Karpas-422 (cell line): ENCODE data around the gene NCKAP5. TPM values are rescaled to one million over a fixed set of nuclear protein-coding genes. Genes with fewer than 3 reads are reported as not detected.

Experiments
- DNase-seq: peaks from one replicate; pipeline ENCODE4 v3.0.0-alpha.2; 2015
- H2AFZ ChIP-seq: fragments of 200-600 bp; sonication (generic); 2 replicates; pipeline ENCODE4 v1.6.1; 2014; ENCODE audit warnings: antibody characterized with exemption, low read length, mixed read lengths
- H3K27ac ChIP-seq: fragments of 200-600 bp; sonication (generic); 2 replicates; pipeline ENCODE4 v1.5.1; 2014; ENCODE audit warnings: mild to moderate bottlenecking, low read length, moderate library complexity
- H3K27me3 ChIP-seq: fragments of 200-600 bp; sonication (generic); 2 replicates; pipeline ENCODE4 v1.6.1; 2014; ENCODE audit warnings: low read length, mixed read lengths
- H3K36me3 ChIP-seq: fragments of 200-600 bp; sonication (generic); 2 replicates; pipeline ENCODE4 v1.6.1; 2014; ENCODE audit warnings: low read length, mixed read lengths; ENCODE audit not compliant: insufficient read depth
- H3K4me1 ChIP-seq: fragments of 200-600 bp; sonication (generic); 2 replicates; pipeline ENCODE4 v1.6.1; 2014; ENCODE audit warnings: mild to moderate bottlenecking, low read length, mixed read lengths
- H3K4me2 ChIP-seq: fragments of 200-600 bp; sonication (generic); 2 replicates; pipeline ENCODE4 v1.6.1; 2014; ENCODE audit warnings: low read length, low read depth, mild to moderate bottlenecking; ENCODE audit not compliant: poor library complexity, severe bottlenecking
- H3K4me3 ChIP-seq: fragments of 200-600 bp; sonication (generic); 2 replicates; pipeline ENCODE4 v1.5.1; 2014; ENCODE audit warnings: mild to moderate bottlenecking, antibody characterized with exemption, low read length, mixed read lengths
- H3K79me2 ChIP-seq: fragments of 200-600 bp; sonication (generic); 2 replicates; pipeline ENCODE4 v1.6.1; 2014; ENCODE audit warnings: mild to moderate bottlenecking, low read length, mixed read lengths
- H3K9ac ChIP-seq: fragments of 200-600 bp; sonication (generic); 2 replicates; pipeline ENCODE4 v1.6.0; 2014; ENCODE audit warnings: low read length
- H3K9me2 ChIP-seq: fragments of 200-600 bp; sonication (generic), shearing (Covaris generic); replicated peaks from 2 replicates; pipeline ENCODE4 v1.6.0; 2014; ENCODE audit warnings: mild to moderate bottlenecking, low read length, moderate library complexity; ENCODE audit not compliant: insufficient read depth
- H3K9me3 ChIP-seq: fragments of 300-700, 200-600 bp; sonication (generic); 2 replicates; pipeline ENCODE4 v1.6.1; 2014; ENCODE audit warnings: low read length, mixed read lengths
- H4K20me1 ChIP-seq: fragments of 200-600 bp; sonication (generic); 2 replicates; pipeline ENCODE4 v1.6.1; 2014; ENCODE audit warnings: mild to moderate bottlenecking, antibody characterized with exemption, low read length, low read depth; ENCODE audit not compliant: insufficient read depth
- total RNA-seq: library from RNA; depleted of rRNA; stranded (reverse); fragments of >200 nt; shearing (Covaris generic); gene quantifications from 2 replicates; pipeline ENCODE4 v1.2.3, GENCODE V29; 2014; ENCODE audit warnings: low replicate concordance

NCKAP5 gene
- total RNA-seq, 1 experiment from 2014 or later: not detected

- Histone ChIP-seq H3K4me1 (no peaks in the 10 kb centered on the region), H3K36me3 (no peaks in the 10 kb centered on the region), H3K4me2 (no peak overlapping the region), H3K9me2 (no peaks in the 10 kb centered on the region), H3K9me3 (no peaks in the 10 kb centered on the region), H3K79me2 (no peaks in the 10 kb centered on the region), H2AFZ (no peak overlapping the region), H3K27ac (no peak overlapping the region), H3K4me3 (no peak overlapping the region), H3K9ac (no peak overlapping the region), H4K20me1 (no peaks in the 10 kb centered on the region), H3K27me3 (no peaks in the 10 kb centered on the region)
- DNase-seq: no peak
Observed at GRCh38 chr2:133053541-133053940, 514.7 kb downstream of the NCKAP5 start.

- H3K9ac ChIP-seq: no peak overlapping the region
- DNase-seq: no peak
- H3K4me2 ChIP-seq: no peak overlapping the region
- H3K9me3 ChIP-seq: no peaks in the 10 kb centered on the region
- no peak overlapping the region for H3K27ac ChIP-seq
- no peaks in the 10 kb centered on the region for H3K9me2 ChIP-seq
- H3K4me1 ChIP-seq: no peaks in the 10 kb centered on the region
- H3K4me3 ChIP-seq: no peak overlapping the region
- no peaks in the 10 kb centered on the region for H3K36me3 ChIP-seq
- no peaks in the 10 kb centered on the region for H4K20me1 ChIP-seq
- H3K27me3 ChIP-seq: no peaks in the 10 kb centered on the region
- H2AFZ ChIP-seq: no peak overlapping the region
- no peaks in the 10 kb centered on the region for H3K79me2 ChIP-seq
Observed at GRCh38 chr2:133045787-133046186, 522.5 kb downstream of the NCKAP5 start.

- Histone ChIP-seq H3K9me2 (no peaks in the 10 kb centered on the region), H3K4me1 (no peaks in the 10 kb centered on the region), H2AFZ (no peak overlapping the region), H3K36me3 (no peaks in the 10 kb centered on the region), H3K4me2 (no peak overlapping the region), H3K79me2 (no peaks in the 10 kb centered on the region), H3K9me3 (no peaks in the 10 kb centered on the region), H4K20me1 (no peaks in the 10 kb centered on the region), H3K9ac (no peak overlapping the region), H3K27ac (no peak overlapping the region), H3K4me3 (no peak overlapping the region), H3K27me3 (no peaks in the 10 kb centered on the region)
- DNase-seq: no peak
Observed at GRCh38 chr2:133044556-133044955, 523.7 kb downstream of the NCKAP5 start.

- no peak overlapping the region for H3K4me2 ChIP-seq
- no peaks in the 10 kb centered on the region for H3K4me1 ChIP-seq
- H3K9me2 ChIP-seq: no peaks in the 10 kb centered on the region
- H3K4me3 ChIP-seq: no peak overlapping the region
- no peak overlapping the region for H2AFZ ChIP-seq
- no peaks in the 10 kb centered on the region for H3K9me3 ChIP-seq
- no peak for DNase-seq
- no peak overlapping the region for H3K27ac ChIP-seq
- H3K9ac ChIP-seq: no peak overlapping the region
- H3K27me3 ChIP-seq: no peaks in the 10 kb centered on the region
- no peaks in the 10 kb centered on the region for H4K20me1 ChIP-seq
- no peaks in the 10 kb centered on the region for H3K79me2 ChIP-seq
- no peaks in the 10 kb centered on the region for H3K36me3 ChIP-seq
Observed at GRCh38 chr2:133040170-133040569, 528.1 kb downstream of the NCKAP5 start.

- H3K9ac ChIP-seq: no peak overlapping the region
- no peaks in the 10 kb centered on the region for H3K79me2 ChIP-seq
- H3K27me3 ChIP-seq: no peaks in the 10 kb centered on the region
- no peaks in the 10 kb centered on the region for H3K36me3 ChIP-seq
- H3K4me2 ChIP-seq: no peak overlapping the region
- no peak overlapping the region for H3K4me3 ChIP-seq
- no peaks in the 10 kb centered on the region; the same call in 1 of the 2 replicates for H3K9me2 ChIP-seq
- no peak for DNase-seq
- no peaks in the 10 kb centered on the region for H3K4me1 ChIP-seq
- no peak overlapping the region for H2AFZ ChIP-seq
- H4K20me1 ChIP-seq: no peaks in the 10 kb centered on the region
- no peak overlapping the region for H3K27ac ChIP-seq
- H3K9me3 ChIP-seq: no peaks in the 10 kb centered on the region
Observed at GRCh38 chr2:133039531-133039930, 528.7 kb downstream of the NCKAP5 start.

- Histone ChIP-seq H3K4me3 (no peak overlapping the region), H2AFZ (no peak overlapping the region), H3K9me2 (no peaks in the 10 kb centered on the region), H3K9ac (no peak overlapping the region), H3K4me1 (no peaks in the 10 kb centered on the region), H3K79me2 (no peaks in the 10 kb centered on the region), H3K27ac (no peak overlapping the region), H3K27me3 (no peaks in the 10 kb centered on the region), H3K9me3 (no peaks in the 10 kb centered on the region), H3K4me2 (no peak overlapping the region), H4K20me1 (no peaks in the 10 kb centered on the region), H3K36me3 (no peaks in the 10 kb centered on the region)
- DNase-seq: no peak
Observed at GRCh38 chr2:133026536-133027177, 541.6 kb downstream of the NCKAP5 start.

- Histone ChIP-seq H3K9me2 (no peaks in the 10 kb centered on the region), H3K9me3 (no peaks in the 10 kb centered on the region), H3K27ac (no peak overlapping the region), H3K4me1 (no peaks in the 10 kb centered on the region), H3K4me3 (no peak overlapping the region), H2AFZ (no peak overlapping the region), H3K9ac (no peak overlapping the region), H3K79me2 (no peaks in the 10 kb centered on the region), H3K36me3 (no peaks in the 10 kb centered on the region), H3K4me2 (no peak overlapping the region), H4K20me1 (no peaks in the 10 kb centered on the region), H3K27me3 (no peaks in the 10 kb centered on the region)
- no peak for DNase-seq
Observed at GRCh38 chr2:133025004-133025403, 543.3 kb downstream of the NCKAP5 start.

- DNase-seq: no peak
- Histone ChIP-seq H3K9me3 (no peaks in the 10 kb centered on the region), H3K27ac (no peak overlapping the region), H3K4me3 (no peak overlapping the region), H3K79me2 (no peaks in the 10 kb centered on the region), H3K9ac (no peak overlapping the region), H3K27me3 (no peaks in the 10 kb centered on the region), H3K4me2 (no peak overlapping the region), H3K4me1 (peaks cover 2% of the 10 kb centered on the region), H3K9me2 (no peaks in the 10 kb centered on the region), H3K36me3 (no peaks in the 10 kb centered on the region), H2AFZ (no peak overlapping the region), H4K20me1 (no peaks in the 10 kb centered on the region)
Observed at GRCh38 chr2:133012847-133013734, 555.2 kb downstream of the NCKAP5 start.
